HG03039 (cell line): ENCODE results near the gene RSPH6A.

Experiments used
- ATAC-seq: cut with Tn5 transposase; IDR thresholded peaks from one replicate; pipeline ENCODE4 v1.9.1; 2021; ENCODE audit warnings: mild to moderate bottlenecking, moderate library complexity; ENCODE audit not compliant: unreplicated experiment

RSPH6A gene

DNA sequence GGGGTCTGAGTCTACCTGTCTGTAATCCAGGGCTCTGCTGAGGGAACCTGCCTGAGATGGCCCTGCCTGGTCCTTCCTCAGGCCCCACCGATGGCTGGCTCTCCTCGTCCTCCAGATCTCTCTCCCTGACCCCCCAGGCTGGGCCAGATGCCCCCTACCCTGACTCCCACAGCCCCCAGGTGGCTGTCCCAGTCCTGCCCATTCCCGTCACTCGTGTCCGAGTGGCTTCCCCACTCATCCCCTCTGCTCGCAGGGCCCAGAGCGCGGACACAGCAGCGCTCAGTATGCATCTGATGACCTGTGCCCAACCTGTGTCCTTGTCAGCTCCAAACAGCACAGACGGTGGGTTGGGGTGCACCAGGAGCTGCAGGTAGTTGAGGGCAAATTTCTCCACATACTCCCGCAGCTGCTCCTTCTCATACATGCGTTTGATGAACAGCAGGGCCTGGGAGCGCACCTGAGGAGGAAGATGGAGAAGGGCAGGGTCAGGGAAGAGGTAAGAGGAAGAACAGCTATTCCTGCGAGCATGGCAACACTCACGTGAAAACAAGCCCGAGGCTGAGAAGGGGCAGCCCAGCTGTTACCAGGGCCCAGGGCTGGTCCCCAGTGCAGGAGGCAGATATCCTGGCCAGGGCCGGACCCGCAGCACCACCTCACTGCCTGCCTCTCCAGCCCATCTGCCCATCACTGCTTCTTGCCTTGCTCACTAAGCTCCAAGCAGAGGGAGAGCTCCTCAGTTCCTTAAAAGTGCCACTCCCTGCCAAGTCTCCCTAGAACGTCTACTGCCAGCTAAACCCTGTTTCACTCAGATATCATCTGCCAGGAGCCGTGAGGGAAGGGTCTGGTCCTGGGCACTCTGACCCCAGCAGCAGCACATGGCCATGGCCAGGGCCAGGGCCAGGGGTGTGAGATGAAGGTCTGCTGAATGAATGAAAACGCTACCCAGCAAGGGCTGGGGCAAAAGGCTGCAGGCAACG is 11.1 kb upstream of the RSPH6A start:
- ATAC-seq, result no peak

DNA sequence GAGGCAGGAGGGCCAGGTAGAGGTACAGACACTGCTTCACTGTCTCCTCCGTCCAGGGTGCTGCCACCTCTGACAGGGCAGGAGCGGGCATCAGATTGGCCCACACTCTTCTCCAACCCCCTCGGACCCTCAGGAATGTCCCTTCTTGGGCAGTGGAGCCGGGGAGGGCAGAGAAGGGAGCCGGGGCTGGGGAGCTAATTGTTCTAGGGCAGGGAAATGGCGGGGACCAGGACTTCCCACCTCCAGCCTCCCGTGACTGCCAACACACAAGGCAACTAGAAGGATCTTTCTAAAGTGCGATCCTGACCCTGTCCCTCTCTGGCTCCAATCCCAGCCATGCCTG is 10.1 kb upstream of the RSPH6A start:
- no peak for ATAC-seq

DNA sequence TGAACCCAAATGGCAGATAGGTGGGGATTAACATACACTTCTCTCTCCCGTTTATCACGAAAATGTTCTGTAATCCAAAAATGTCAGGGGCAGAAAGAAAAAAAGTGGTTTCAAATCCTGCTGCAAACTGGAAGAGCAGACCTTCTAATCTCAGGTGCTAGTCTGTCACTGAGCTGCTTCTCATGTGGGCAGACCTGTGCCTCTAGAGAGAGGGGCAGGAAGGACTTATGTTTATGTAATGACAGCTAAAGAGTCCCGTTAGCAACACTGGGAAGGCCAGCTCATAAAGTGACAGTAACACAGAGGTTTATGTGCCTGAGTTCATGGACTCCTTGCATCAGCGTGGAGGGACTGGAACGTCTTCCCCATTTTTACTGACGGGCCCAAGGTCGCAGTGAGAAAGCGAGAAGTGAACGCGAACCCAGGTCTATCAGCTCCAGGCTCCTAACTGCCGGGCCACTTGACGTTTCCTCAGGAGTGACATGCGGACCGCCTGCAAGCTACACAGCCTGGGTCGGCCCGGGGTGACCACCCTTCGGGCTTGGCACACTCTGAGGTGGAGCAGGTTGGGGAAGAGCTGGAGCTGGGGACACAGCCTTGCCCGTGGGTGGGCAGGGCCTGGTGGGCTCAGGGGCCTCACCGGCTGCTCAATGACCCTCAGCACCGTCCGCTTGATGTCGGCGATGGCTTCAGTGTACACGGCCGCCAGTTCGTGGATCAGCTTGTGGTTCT is 9.6 kb upstream of the RSPH6A start:
- no peak for ATAC-seq

DNA sequence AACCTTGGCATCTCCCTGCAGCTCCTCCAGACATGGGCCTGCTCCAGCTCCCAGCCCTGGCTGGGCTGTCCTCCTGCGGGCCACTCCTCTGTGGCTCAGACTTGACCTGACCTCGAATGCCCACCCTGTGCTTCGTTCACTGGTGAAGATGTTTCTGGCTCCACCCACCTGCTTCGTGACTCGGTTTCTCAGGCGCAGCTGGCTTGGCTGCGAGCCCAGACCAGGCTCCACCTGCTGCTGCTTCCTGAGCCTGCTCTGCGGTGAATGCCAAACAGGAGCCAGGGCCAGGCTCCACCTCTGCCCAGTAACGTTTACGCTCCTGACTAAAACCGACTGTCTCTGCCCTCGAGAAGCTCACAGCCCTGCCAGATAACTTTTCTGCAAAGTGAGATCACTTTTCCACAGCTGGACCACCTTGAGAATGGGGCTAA is 8.9 kb upstream of the RSPH6A start:
- no peak for ATAC-seq

DNA sequence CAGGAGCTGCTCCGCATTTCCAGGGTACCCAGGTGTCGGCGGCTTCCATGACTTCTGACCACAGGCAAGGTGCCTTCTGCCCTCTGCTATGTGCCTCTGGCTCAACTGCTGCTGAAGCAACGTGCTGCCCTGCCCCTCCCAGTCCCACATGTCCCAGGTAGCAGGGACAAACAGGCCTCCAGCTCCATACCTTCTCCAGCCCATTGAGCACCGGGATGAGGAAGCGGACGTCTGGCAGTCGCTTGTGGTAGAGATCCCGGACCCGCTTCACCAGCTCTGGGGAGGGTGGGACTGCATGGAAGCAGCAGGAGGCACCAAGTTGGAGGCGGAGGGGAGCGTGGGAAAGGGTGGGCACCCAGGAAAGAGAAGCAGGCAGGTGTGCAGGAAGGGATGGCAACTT is 8.1 kb upstream of the RSPH6A start:
- no peak for ATAC-seq

DNA sequence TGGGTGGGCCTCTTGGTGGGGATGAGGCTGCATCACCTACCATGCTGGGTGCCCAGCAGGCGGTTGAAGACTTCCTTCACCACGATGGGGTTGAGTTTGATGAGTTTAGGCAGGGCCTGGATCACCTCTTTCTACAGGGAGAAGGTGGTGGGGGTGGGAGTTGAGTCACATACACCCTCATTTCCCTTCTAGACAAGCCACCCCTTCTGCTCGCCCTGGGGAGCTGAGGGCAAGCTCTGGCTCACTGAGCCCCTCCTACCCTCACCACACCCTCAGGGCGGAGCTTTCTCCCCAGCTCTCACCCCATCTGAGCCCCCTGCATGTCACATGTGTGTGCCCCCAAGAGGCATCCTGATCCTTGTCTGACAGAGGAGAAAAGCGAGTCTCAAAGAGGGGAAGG is 7.6 kb upstream of the RSPH6A start:
- ATAC-seq, result no peak

DNA sequence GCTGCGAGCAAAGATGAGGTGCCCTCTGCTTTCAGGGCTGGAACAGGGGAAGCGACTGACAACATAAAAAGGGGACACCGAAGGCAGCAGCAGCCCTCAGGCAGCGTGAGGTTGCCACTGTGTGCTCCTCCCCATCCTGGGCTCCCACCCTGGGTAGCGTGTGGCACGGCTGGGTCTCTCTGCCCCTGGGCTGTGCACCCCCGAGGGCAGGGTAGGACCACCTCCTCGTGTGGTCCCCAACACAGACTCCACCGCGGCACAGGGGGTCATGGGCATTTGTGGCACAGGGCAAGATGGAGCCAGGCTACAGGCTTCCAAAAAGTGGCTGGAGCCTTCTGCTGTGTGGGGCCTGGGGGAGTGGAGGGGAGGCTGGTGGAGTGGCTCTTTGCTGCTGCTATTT is 6.5 kb upstream of the RSPH6A start:
- ATAC-seq, result no peak

DNA sequence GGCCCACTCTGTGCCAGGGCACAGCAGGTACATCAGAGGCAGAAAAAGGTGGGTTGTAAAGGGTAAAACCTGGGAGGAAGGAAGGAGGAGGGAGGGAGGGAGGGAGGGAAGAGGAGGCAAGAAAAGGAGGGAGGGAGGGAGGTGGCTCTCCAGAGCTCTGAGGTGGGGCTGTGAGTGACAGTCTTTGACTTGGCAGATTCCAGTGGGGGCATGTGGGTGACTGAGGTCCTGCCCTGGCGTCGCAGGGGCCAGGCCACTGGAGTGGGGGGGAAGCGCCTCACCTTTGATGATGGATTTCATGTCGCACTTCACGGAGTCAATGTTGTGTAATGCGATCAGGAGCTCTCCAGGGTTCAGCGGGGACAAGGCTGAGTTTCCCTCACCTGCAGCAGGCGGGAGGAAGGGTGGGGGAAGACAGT is 6.0 kb upstream of the RSPH6A start:
- ATAC-seq, result no peak

DNA sequence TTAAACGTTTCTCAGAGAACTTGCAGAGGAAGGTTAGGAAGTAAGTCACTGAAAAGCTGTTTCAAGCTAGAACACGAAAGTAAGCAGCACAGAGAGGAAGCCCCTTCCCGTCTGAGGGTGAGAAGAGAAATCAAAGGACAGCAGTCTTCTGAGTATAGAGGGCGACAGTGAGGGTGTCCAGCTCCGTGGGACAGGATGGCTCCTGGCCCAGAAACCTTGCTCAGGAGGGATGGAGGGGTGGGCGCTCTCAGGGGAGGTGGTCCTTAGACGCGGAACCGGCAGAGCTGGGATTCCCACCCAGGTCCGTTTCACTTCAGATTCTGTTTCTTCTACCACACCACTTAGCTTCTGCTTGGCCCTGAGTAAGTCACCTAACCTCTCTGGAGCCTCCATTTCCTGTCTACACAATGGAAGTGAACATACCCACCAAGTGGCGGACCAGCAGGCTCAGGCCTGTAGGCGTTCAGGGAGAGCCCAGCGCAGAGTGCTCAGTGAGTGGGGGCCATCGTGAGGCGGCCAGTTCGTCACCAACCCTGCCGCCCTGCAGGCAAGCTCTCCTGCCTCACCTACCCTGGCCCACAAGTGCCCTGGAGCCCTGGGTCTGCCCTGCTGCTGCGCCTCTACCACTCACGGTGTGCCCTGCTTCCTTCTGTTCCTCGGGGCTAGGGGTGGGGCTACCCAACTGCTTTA is 5.5 kb upstream of the RSPH6A start:
- ATAC-seq, result no peak

DNA sequence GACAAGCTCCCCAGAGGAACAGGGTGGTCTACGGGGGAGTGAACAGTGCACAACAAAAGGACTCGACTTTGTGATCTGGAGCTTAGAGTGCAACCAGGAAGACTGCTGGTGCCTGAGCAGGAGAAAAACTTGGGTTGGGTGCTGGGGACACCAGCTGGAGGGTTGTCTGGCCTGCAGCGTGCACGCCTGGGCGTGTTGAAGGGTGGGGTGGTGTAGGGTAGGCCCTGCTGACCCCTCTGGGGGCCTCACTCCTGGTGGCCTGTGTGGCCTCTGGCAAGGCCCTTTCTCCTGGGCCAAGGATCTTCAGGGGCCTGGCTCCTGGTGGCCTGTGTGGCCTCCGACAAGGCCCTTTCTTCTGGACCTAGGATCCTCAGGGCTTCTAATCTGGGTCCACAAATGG is 4.7 kb upstream of the RSPH6A start:
- ATAC-seq, result no peak

DNA sequence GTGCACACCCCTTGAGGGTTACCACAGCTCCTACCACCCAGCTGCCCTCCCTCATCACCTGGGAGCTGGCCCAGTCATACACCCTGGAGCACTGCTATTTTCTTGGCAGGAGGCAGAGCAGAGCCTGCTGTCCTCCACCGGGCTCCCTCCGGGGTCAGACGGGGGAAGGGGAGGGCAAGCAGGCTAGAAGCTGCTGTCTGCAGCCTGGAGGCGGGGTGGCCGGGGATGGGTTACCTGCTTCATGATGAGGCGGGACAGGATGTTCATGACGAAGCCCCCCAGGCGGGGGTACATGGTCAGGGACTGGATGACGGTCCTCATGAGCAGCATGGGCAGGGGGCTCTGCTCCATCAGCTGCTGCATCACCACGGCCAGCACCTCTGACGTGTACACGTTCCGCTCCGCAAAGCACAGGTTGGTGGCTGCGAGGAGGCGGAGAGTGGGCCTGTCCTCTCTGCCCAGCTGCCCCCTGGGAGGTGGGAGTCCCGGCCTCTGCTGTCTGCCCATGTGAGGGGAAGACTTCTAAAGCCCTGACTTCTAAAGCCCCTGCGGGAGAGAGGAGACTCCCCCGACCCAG is 2.7 kb upstream of the RSPH6A start:
- no peak for ATAC-seq

DNA sequence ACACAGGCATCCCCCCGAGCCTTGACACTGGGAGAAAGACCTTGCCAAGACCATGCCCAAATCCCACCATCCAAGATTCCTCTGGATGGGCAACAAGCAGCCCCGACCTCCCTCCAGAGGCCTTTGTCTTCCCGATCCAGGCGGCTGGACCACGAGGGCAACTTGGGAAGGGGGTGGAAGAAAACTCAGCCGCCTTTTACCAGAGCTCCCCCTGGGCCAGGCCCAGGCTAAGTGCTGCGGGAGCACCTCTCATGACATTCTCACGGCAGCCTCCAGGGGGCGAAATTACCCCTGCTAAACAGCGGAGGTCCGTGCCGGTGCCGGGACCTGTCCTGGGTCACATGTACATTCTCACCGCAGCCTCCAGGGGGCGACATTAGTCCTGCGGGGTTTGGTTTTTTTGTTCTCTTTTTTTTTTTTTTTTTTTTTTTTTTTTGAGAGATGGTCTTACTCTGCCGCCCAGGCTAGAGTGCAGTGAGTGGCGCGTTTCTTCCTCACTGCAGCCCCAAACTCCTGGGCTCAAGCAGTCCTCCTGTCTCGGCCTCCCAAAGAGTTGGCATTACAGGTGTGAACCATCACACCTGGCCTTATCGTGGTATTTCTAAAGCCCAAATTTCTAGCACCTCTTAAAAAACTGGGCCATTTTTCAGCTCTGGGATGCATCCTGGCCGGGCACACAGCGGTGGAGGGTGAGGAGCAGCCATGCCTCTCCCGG is 2.1 kb upstream of the RSPH6A start:
- ATAC-seq, result peak; percentile 78

DNA sequence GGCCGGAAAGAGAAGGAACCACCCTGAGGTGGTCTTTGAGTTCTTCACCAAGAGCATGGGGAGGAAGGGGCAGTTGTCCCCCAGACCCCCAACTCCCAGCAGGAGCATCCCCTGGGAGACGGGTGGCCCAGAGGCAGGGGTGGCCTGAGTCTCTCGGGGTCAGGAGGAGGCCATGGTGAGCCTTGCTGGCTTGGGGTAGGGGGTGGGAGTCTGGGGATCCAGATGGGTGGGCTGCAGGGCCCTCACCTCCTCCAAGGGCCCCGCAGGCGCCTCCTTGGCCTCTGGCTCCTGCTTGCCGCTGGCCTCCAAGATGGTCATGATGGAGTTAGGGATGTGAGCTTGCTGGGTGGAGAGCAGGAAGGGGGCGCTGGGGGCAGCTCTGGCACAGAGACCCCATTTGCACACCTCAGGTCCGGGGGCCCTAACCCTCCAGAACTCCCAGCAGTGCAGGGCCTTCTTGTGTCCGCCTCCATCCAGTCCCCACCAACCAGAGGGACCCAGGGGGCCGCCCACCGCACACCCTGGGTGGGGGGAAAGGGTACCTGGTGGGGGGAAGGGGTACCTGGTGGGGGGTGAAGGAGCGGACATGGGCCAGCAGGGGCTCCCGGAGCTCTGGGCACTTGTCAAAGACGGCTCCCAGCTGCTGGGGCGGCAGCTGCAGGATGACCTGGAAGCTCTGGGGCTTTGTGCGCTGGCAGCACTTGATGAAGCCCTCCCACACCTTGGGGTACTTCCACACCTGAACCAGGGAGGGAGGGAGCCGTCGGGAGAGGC is 1.3 kb upstream of the RSPH6A start:
- ATAC-seq, result no peak

DNA sequence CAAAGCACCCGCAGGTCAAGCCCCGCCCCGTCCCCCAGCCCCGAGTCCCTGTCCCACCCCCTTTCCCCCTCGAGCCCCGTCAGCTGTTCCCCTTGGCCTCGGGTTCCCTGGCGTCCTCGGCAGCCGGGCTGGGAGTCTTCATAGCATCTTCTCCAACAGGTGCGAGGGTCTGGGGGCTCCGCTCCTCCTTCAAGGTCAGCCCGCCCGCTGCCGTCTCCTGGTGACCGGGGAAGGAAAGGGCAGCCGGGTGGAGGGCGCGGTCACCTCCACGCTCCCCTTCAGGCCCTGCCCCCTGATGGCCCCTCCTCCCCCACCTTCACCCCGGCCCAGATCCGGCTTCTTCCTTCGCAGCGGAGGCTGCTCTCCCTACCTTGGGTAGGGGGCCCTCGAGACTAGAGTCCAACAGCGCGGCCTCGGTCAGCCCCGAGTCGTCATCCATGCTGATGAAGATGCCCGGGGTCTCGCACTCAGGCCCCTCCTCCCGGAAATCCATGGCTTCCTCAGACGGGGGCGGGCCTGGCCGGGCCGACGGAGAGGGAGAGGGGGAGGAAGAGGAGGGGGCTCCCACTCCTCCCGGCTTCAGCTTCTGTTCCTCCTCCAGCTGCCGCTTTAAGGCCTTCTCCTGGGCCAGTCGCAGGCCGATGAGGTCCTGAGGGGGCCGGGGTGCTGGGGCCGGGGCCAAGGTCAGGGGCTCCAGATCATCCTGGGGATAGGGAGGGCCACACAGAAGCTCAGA is 541 bp upstream of the RSPH6A start:
- ATAC-seq, result no peak

DNA sequence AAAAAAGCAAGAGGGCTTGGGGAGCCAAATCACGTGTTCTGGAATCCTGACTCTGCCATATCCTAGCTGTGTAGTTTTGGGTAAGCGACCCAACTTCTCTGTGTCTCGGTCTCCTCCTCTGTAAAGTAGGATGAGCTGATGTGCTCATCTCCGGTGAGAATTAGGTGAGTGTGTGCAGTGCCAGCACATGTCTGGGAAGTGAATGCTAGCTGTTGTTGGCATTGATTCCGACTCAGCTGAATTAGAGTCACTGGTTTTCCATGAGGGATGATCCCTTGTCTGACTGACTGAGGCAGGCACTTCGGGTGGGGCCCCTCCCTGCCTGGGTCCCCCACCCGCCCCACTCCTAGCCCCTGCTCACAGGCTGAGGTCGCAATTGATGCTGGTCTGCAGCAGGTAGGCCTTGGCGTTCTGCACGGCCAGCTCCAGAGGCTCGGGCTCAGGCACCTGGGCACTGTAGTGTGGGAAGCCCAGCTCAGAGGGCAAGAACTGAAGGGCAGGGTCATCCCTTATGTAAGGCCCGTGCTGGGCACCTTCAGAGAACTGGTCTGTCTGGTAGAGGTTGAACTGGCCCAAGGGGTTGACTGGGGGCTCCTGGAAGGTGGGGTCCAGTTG is 835 bp downstream of the RSPH6A start:
- ATAC-seq, result no peak

DNA sequence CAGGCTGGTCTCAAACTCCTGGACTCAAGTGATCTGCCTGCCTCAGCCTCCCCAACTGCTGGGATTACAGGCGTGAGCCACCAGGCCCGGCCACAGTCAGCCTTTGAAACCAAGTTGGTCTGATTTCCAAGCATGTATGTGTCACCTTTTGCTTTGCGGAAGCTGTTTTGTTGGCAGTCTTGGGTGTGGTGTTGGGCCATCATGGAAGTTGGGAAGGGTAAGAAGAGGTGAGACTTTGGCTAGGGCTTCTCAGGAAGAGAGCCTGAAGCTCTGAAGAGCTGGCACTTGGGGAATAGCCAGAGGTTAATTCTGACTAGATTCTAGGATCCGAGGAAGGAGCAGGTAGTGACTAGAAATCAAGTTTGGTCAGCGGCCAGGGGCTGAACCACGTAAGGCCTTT is 2.8 kb downstream of the RSPH6A start:
- ATAC-seq, result no peak

DNA sequence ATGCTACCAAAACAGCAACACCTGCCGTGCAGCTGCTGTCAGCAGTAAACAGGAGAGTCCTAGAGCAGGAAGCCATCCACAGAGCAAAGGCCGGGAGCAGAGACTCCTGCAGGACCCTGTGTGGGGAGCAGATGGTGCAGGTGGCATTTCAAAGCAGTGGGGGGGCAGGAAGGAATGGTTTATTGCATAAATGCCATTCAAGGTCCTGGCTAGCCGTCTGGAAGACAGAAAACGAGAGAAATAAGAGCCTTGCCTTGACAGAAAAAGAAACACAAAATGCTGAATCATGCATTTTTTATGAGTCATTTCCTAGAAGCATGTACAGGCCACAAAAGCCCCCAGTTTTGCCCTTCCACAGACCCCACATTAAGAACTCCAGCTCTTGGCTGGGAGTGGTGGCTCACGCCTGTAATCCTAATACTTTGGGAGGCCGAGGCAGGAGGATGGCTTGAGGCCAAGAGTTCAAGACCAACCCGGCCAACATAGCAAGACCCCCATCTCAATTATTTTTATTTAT is 5.4 kb downstream of the RSPH6A start:
- no peak for ATAC-seq

DNA sequence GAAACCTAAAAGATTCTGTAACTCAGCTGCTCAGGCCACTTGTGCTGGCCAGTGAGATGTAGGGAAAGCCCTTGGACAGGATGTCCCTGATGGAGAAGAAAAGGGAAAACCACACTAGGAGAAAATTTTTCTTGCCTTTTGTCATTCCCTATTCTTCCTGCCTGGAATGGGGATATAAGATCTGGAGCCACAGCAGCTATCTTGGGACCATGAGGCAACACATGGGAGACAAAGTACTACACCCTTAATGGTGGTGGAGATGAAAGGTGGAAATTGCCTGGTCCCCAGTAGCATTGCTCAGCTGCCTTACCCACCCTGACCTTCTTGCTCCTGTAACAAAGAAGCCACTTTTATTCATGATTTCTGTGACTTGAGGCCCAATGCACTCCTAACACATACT is 9.4 kb downstream of the RSPH6A start:
- no peak for ATAC-seq

DNA sequence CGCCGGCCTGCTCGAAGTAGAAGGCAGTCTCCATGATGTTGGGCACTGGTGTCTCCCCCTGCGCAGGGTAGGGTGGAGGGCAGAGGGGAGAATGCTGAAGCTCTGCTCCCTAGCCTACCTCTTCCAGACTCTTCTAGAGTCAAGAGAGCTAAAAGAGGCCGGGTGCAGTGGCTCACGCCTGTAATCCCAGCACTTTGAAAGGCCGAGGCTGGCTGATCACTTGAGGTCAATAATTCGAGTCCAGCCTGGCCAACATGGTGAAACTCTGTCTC is 10.2 kb downstream of the RSPH6A start:
- ATAC-seq, result no peak
